Stimulated activated CD8-positive, alpha-beta memory T cell treated with anti-CD3 and anti-CD28 coated beads, Interleukin-15, amount 100 ng/mL, for 24 hours (primary cell): Measurements from ENCODE around the gene ZNF771.

ENCODE experiments used
- DNase-seq: peaks from one replicate; pipeline ENCODE4 v3.0.0-alpha.2; 2020; ENCODE audit warnings: low read depth

Gene ZNF771

DNA sequence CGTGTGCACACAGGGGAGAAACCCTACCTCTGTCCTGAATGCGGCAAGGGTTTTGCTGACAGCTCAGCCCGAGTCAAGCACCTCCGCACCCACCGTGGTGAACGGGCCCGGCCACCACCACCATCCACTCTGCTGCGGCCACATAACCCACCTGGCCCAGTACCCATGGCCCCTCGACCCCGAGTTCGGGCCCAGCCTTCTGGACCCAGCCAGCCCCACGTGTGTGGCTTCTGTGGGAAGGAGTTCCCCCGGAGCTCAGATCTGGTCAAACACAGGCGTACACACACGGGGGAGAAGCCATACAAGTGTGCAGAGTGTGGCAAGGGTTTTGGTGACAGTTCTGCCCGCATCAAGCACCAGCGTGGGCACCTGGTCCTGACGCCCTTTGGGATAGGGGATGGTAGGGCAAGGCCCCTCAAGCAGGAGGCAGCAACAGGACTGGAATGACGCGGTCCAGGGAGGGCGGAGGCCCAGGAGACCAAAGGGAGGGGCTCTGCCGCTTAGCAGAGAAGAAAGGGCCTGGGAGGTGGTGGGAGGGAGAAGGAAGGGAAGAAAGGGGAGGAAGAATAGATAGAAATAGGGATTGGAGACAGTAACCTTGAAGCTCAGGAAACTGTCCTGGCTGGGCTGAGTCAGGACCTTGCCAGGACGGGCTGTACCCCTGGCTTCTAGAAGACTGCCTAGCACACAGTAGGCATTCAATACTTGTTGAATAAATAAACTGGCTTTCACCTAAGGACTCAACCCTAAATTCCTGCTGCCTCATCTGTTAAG is 8.6 kb upstream of the ZNF771 start:
- no peak for DNase-seq

DNA sequence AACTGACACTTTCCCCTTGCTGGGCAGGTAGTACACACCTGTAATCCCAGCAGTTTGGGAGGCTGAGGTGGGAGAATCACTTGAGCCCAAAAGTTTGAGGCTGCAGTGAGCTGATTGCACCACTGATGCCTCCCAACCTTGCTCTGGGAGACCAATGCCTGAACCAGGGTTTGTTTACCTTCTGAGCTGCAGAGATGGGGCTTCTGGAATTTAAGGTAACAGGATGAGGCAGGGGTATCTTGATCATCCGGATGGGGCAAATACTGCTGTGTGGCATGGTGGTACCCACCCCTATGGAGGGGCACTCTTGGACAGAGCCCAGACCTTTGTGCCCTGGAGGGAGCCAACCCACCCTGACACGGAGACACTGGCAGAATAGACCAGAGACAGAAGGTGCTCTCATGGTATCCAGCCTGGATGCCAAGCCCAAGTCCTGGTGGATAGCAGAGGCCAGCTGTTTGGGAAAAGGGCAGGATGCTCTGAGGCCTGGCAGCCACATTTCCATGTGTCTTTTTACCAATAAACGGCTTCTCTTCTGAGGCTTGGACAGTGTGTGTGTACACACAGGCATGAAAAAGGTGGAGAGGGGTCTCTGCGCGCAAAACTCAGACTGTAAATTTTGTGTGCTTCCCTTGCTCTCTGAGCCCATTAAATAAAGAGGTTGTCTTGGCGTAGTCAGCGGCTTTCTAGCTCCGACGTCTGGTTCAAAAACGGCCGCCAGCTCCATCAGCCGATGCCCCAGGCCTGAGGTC is 7.8 kb upstream of the ZNF771 start:
- no peak for DNase-seq

DNA sequence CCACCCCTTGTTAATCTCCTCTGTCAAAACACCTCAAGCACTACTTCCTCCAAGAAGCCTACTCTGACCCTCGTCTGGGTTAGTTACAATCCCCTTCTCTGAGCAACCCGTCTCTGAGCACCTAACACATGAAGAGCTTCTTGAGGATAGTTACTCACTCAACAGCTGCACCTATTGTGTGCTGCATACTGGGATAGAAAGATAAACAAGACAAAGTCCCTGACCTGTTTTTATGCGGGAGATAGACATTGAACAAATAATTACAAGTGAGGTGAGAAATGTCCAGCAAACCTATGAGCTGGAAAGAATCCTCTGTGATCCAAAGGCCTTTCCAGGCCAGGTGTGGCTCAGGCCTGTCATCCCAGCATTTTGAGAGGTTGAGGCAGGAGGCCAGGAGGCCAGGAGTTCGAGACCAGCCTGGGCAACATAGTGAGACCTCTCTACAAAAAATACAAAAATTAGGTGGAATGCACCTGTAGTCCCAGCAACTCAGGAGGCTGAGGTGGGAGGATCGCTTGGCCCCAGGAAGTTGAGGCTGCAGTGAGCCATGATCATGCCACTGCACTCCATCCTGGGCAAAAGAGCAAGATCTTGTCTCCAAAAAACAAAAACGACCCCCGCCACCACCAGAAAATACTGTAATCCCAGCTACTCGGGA is 5.5 kb upstream of the ZNF771 start:
- DNase-seq, result no peak

DNA sequence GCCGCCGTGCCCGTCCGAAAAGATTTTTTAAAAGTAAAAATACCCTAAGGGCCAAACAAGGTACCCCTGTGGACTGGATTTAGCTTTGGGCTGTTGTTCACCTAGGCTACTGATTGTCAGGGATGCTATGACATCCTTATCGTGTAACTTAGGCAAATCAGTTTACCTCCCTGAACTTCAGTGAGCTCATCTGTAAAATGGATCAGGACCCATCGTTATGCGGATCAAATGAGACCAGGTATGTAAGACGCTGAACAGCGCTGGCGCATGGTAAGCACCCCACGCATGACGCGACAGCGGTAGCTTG is 658 bp upstream of the ZNF771 start:
- no peak for DNase-seq

DNA sequence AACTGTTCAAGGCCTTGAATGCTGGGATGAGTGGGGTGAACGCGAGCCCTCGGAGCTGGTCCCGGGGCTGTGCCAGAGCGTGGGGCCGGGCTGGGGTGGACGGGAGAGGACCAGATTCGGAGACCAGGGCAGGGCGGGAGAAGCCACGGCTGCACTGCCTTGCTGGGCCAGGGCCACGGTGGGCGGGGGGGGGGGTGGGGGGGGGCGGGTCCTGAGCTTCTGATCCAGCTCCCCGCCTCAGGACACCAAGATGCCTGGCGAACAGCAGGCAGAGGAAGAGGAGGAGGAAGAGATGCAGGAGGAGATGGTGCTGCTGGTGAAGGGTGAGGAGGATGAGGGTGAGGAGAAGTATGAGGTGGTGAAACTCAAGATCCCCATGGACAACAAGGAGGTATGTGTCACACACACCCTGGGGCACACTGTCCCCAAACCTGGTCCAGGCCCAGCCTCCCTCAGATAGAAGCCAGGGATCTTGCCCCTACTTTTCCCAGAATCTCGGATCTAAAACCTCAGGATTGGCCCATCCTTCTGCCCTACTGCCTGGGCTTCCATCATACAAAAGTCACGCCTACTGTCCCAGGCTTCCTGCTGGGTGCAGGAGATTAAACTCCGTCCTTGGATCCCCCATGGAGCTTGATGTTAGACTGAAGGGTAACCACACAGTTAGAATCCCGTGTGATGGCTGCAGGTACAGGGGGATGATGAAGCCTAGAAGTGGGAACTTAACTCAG is 563 bp downstream of the ZNF771 start:
- no peak for DNase-seq

DNA sequence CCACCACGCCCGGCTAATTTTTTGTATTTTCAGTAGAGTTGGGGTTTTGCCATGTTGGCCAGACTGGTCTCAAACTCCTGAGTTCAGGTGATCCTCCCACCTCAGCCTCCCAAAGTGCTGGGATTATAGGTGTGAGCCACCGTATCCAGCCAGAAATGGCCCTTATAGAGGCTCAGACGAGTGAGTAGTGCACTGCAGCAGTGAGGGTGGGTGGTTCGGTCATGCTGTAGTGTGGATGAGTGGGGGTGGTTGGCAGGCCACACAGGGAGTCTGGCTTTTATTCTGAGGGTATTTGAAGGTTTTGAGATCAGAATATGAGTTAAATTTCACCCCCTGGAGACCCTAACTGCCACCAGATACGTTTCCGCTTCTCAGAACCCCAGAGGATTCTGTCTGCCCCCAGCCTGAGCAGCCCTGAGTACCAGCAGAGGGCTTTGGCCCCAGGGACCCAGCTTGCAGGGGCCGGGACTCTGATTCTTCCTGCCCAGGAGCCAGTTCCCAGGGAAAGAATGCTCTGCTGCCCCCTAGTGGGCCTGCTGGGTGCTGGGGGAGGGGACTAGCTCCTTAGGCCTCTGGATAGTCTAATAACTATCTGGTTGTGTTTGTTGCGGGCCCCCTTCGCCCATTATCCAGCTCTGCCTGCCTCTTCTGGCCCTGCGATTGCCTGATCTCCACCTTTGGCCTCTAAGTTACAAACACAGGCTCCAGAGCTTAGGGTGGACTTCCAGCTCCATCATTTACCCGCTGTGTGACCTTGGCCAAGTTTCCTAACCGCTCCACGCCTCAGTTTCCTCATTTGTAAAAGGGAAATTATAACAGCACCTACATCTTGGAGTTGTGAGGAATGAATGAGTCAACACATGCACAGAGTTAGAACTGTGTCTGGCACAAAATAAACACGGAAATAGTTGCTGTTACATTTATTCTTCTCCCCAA is 2.0 kb downstream of the ZNF771 start:
- DNase-seq, result peak; percentile 87

GRCh38 chr16:30413112-30413806 is 5.9 kb downstream of the ZNF771 start:
- DNase-seq, result no peak

DNA sequence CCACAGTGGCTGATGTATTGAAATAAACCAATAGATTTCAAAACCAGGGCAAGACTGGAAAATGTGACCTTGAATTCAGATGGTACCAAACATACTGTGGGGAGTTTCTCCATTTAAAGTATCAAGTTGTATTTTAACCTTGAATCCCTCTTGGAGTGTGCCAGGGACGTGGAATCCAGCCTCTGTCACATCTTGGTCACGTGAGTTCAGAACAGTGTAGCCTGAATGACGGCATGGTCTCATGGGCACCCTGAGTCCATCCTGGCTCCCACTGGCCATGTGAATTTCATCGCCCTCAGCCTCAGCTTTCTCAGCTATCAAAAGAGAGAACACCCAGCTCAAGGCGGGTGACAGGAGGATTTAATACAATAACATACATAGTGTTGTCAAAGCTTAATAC is 6.8 kb downstream of the ZNF771 start:
- no peak for DNase-seq

DNA sequence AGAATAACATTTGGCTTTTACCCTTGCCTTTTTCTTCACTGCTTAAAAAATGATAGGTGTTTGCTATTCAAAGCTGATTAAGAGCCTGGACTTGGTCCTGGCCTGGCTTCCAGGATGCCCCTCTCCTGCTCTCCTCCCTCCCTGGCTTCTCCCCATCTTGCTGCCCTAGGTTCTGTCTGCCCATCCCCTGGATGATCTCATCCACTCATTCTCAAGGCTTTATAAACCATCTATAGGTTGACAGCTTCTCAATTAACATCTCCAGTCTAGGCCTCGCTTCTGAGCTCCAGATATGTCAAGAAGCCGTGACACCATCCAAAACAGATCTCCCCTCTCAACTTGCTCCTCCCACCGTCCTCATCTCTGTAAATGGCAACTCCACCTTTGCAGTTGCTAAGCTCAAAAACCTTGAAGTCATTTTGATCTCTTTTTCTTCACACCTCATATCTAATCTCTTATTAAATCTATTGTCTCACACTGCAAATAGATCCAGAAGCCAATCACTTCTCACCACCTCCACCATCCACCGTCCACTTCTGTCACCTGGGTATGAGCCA is 8.7 kb downstream of the ZNF771 start:
- no peak for DNase-seq

GRCh38 chr16:30416624-30417528 is 9.5 kb downstream of the ZNF771 start:
- no peak for DNase-seq

DNA sequence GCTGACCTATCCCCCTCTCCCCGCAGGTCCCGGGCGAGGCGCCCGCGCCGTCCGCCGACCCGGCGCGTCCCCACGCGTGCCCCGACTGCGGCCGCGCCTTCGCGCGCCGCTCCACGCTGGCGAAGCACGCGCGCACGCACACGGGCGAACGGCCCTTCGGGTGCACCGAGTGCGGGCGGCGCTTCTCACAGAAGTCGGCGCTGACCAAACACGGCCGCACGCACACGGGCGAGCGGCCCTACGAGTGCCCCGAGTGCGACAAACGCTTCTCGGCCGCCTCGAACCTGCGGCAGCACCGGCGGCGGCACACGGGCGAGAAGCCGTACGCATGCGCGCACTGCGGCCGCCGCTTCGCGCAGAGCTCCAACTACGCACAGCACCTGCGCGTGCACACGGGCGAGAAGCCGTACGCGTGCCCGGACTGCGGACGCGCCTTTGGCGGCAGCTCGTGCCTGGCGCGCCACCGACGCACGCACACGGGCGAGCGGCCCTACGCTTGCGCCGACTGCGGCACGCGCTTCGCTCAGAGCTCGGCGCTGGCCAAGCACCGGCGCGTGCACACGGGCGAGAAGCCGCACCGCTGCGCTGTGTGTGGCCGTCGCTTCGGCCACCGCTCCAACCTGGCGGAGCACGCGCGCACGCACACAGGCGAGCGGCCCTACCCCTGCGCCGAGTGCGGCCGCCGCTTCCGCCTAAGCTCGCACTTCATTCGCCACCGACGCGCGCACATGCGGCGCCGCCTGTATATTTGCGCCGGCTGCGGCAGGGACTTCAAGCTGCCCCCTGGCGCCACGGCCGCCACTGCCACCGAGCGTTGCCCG is 10.3 kb downstream of the ZNF771 start:
- DNase-seq, result peak; percentile 63

- peak; percentile 17 for DNase-seq
These were observed 11.2 kb downstream of the ZNF771 start for GRCh38 chr16:30418350-30419181.

DNA sequence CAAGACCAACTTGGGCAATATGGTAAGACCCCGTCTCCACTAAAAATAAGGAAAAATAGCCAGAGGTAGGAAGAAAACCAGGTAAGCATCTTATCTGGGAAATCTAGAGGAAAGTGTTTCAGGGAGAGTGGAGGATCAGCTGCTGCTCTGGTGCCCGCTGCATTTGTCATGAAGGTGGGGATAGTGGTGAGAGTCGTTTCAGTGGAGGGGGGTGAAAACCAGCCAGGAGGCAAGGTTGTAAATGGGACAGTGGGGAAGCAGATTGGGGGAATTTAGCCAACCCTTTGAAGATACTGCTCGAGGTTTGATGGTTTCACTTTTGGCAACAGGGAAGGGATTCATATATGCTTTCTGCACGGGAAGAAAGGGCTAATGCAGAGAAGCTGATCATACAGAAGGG is 13.6 kb downstream of the ZNF771 start:
- no peak for DNase-seq

DNA sequence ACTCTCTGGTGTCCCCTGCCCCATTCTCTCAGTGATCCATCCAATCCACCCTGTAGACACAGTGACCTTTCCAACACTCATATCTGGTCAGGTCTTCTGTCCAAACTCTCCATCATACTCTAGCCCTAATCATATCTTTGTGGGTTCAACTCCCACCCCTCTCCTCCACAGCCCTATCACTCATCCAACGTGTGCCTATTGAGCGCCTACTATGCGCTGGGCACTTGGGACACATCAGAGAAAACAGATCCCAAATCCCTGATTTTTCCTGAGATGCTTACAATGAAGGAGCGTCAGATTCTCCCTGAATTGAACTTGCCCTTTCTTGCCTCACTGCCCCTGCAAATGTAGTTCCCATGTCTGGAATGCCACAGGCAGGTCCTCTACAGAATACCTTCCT is 20.6 kb downstream of the ZNF771 start:
- no peak for DNase-seq

GRCh38 chr16:30429418-30429677 is 21.9 kb downstream of the ZNF771 start:
- DNase-seq, result no peak

DNA sequence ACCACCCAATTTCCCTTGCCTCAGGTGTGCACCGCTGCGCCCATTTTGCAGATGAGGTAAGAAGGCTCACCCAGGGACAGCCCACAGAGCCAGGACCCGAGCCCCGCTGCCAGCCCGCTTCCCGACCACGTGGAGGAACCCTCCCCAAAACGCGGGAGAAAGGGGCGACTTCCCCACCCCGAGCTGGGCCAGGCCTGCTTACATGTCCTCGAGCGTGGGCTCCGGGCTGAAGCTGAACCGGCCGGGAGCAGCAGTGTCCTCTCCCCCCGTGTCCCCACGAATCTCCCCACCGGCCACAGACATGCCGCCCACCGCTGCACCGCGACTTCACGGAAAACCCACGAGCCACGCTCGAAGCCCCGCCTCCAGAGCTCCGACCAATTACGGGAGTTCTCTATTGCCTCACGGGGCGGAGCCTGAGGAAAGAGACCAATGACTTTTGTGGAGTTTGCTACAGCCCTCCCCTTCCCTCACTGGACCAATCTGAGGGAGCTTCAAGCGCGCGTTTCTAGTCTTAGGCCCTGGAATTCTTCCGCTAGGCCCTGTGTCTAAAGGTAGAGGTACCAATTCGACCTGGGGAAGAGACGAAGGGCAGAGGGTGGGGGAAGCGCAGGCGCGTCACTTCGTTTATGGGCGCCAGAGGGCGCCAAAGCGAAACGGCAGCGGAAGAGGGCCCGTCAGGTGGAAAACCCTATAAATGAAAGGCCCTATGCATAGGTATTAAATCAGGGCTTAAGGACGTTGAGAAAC is 22.4 kb downstream of the ZNF771 start, which contains the start of gene DCTPP1:
TSS of gene DCTPP1 (minus strand) at position 353 of the 750 bp plus-strand sequence. CDS start at position 303, 50 bp downstream.
- DNase-seq, result peak; percentile 74

- DNase-seq, result no peak
These were observed 23.1 kb downstream of the ZNF771 start for GRCh38 chr16:30430428-30430970.
